HG03039 (cell line): Measurements from ENCODE around the gene TUT4.
"Not testable (repeated sequence)": the region's sequence is repeated elsewhere in the genome, so short reads cannot be mapped to it uniquely, and the experiment has no call there.

Experiments used
- ATAC-seq: cut with Tn5 transposase; IDR thresholded peaks from one replicate; pipeline ENCODE4 v1.9.1; 2021; ENCODE audit warnings: mild to moderate bottlenecking, moderate library complexity; ENCODE audit not compliant: unreplicated experiment

The TUT4 gene

GRCh38 chr1:52552505-52553361 is at the start of gene TUT4:
TSS of gene TUT4 (minus strand) at chr1:52553092. CDS start at chr1:52526280, 26,812 bp downstream.
- peak; percentile 36 for ATAC-seq

GRCh38 chr1:52601991-52602855 is 49.3 kb upstream of the TUT4 start, which contains the start of gene GPX7:
TSS of gene GPX7 (plus strand) at chr1:52602371. CDS start at chr1:52602410, 39 bp downstream.
- ATAC-seq, result no peak

- no peak for ATAC-seq
Observed at GRCh38 chr1:52601519-52601918, 48.6 kb upstream of the TUT4 start.

GRCh38 chr1:52600533-52601179 is 47.8 kb upstream of the TUT4 start:
- no peak for ATAC-seq

- ATAC-seq, result no peak
Observed at GRCh38 chr1:52599236-52599635, 46.3 kb upstream of the TUT4 start.

GRCh38 chr1:52598729-52599128 is 45.8 kb upstream of the TUT4 start:
- no peak for ATAC-seq

GRCh38 chr1:52597912-52598311 is 45.0 kb upstream of the TUT4 start:
- no peak for ATAC-seq

- no peak for ATAC-seq
Observed at GRCh38 chr1:52595061-52595460, 42.2 kb upstream of the TUT4 start.

- no peak for ATAC-seq
Observed at GRCh38 chr1:52593495-52593894, 40.6 kb upstream of the TUT4 start.

GRCh38 chr1:52592637-52593323 is 39.9 kb upstream of the TUT4 start:
- no peak for ATAC-seq

GRCh38 chr1:52590266-52590665 is 37.4 kb upstream of the TUT4 start:
- ATAC-seq, result no peak

GRCh38 chr1:52588535-52588934 is 35.6 kb upstream of the TUT4 start:
- no peak for ATAC-seq

- no peak for ATAC-seq
Observed at GRCh38 chr1:52588027-52588426, 35.1 kb upstream of the TUT4 start.

GRCh38 chr1:52585474-52585873 is 32.6 kb upstream of the TUT4 start:
- no peak for ATAC-seq

- no peak for ATAC-seq
Observed at GRCh38 chr1:52582116-52582696, 29.3 kb upstream of the TUT4 start.

GRCh38 chr1:52580283-52580682 is 27.4 kb upstream of the TUT4 start:
- no peak for ATAC-seq

- no peak for ATAC-seq
Observed at GRCh38 chr1:52579415-52579814, 26.5 kb upstream of the TUT4 start.

GRCh38 chr1:52578066-52578465 is 25.2 kb upstream of the TUT4 start:
- ATAC-seq, result not testable (repeated sequence)

GRCh38 chr1:52576074-52576473 is 23.2 kb upstream of the TUT4 start:
- no peak for ATAC-seq

- no peak for ATAC-seq
Observed at GRCh38 chr1:52574594-52574993, 21.7 kb upstream of the TUT4 start.
